Heart left ventricle (tissue), 16 donors: Measurements from ENCODE around the gene BFSP2. TPM values are rescaled to one million over a fixed set of nuclear protein-coding genes. Genes with fewer than 3 reads are reported as not detected.
"Not testable (repeated sequence)": the region's sequence is repeated elsewhere in the genome, so short reads cannot be mapped to it uniquely, and the experiment has no call there.

Experiments used
- ATAC-seq, 4 donors: fragments of 200-7000 bp; cut with Tn5 transposase; one replicate each; pipeline ENCODE4 v1.9.1; 2020 to 2022; ENCODE audit warnings: moderate library complexity in 4 of 4, mild to moderate bottlenecking in 3 of 4, moderate number of reproducible peaks in 1 of 4
- DNase-seq, 5 donors: peaks; one replicate each; pipeline ENCODE4 v3.0.0-alpha.2; 2020
- H3K27ac ChIP-seq, 12 donors: fragments of 200-600 bp; sonication (generic) in 4 of 12; one replicate each; pipeline versions ENCODE4 v1.5.0 to v1.8.0; 2016 to 2022; ENCODE audit warnings: mild to moderate bottlenecking in 2 of 12
- H3K27me3 ChIP-seq, 9 donors: fragments of 200-600 bp; sonication (generic) in 2 of 9; one replicate each; pipeline versions ENCODE4 v1.5.1 to v1.8.0; 2016 to 2022; ENCODE audit warnings: mild to moderate bottlenecking in 3 of 9
- H3K36me3 ChIP-seq, 9 donors: fragments of 200-600 bp; sonication (generic) in 2 of 9; one replicate each; pipeline versions ENCODE4 v1.5.0 to v1.8.0; 2018 to 2022; ENCODE audit warnings: mild to moderate bottlenecking in 2 of 9
- H3K4me1 ChIP-seq, 12 donors: fragments of 200-600 bp; sonication (generic) in 4 of 12; one replicate each; pipeline versions ENCODE4 v1.5.0 to v1.8.0; 2016 to 2022; ENCODE audit warnings: mild to moderate bottlenecking in 3 of 12
- H3K4me3 ChIP-seq, 12 donors: fragments of 200-600 bp; sonication (generic) in 4 of 12; one replicate each; pipeline versions ENCODE4 v1.5.0 to v1.8.0; 2017 to 2022; ENCODE audit warnings: mild to moderate bottlenecking in 9 of 12, moderate library complexity in 4 of 12
- H3K9me3 ChIP-seq, 12 donors: fragments of 200-600 bp; sonication (generic) in 4 of 12; one replicate each; pipeline versions ENCODE4 v1.5.0 to v1.8.0; 2016 to 2022; ENCODE audit warnings: mild to moderate bottlenecking in 1 of 12
- CTCF ChIP-seq, 12 donors: fragments of 200-600 bp; sonication (generic) in 4 of 12; IDR thresholded peaks; one replicate each; pipeline versions ENCODE4 v1.5.0 to v1.8.0; 2018 to 2022; ENCODE audit warnings: antibody characterized with exemption in 12 of 12, mild to moderate bottlenecking in 5 of 12
- POLR2A ChIP-seq, 2 donors: fragments of 450-650 bp; IDR thresholded peaks; one replicate each; pipeline ENCODE4 v1.6.1; 2017; ENCODE audit warnings: antibody characterized with exemption in 2 of 2, mild to moderate bottlenecking in 2 of 2, moderate library complexity in 2 of 2
- WGBS, 4 donors: extraction: QIAGEN DNeasy Blood & Tissue Kit in 2 of 4; methylation state at CpG; one replicate each; pipeline versions ENCODE4 v1.1.5 to v1.1.7; 2013 to 2018; 5-methylcytosine and 5-hydroxymethylcytosine counted together
- intact Hi-C, 10 donors: fragments of 100-400 bp; cut with DNase I; formaldehyde crosslinking; loops; one replicate each; pipeline versions ENCODE4 v1.11.1 to v1.14.2; 2022
- polyA plus RNA-seq, 2 donors: library from polyadenylated mRNA; stranded (reverse); fragments of 200-250 nt; gene quantifications; one replicate each; pipeline ENCODE4 v1.2.3, GENCODE V29; 2013
- total RNA-seq, 9 donors: library from RNA; depleted of rRNA in 2 of 9; stranded (reverse); fragments of >200 nt in 2 of 9; fragmentation: NEBNext Ultra II Directional in 3 of 9; extraction: Animal tissue kit (Norgen Biotek cat#: 25700) in 3 of 9; gene quantifications; one replicate each; pipeline versions ENCODE4 v1.1.0 to v1.2.4, GENCODE V29; 2016 to 2023
- donor health status: ischemic (EF 13 %, LVEDD 7.1; RV severe dilation, severe dysfunction).
- donor health status: healthy with polysubstance abuse.
- donor health status: DM: no; HTN: yes; CAD: no.
- donor health status: DM: no; HTN: no; CAD: no.
- donor health status: ischemic (EF 25% LVEDD 6.9; RV normal size, moderate dysfunction).
- donor health status: ischemic (EF 25% LVEDD 5.7; RV mildly dilated, moderate dysfunction).
- donor health status: healthy.
- donor health status: DM: yes; HTN: yes; CAD: no.
- donor health status: ischemic (EF 35%, LVEDD 5.7; RV mildly dilated, moderate dysfunction).
- donor health status: nonischemic (EF 11% LVEDD 7.7; RV severe dilation, severe dysfunction).
- donor health status: DM: yes; HTN: yes; CAD: no.
- donor health status: PGD.
- donor health status: ischemic (EF 29% LVEDD 5.4; RV normal size, mild dysfunction).
- donor health status: nonischemic (EF 23%, LVEDD 6.1; RV moderate dilation, normal function).

The BFSP2 gene
- total and polyA plus RNA-seq, 11 donors = not detected

GRCh38 chr3:133492159-133492741, 92.4 kb downstream of the BFSP2 start:
- Histone ChIP-seq H3K4me3 (no peak overlapping the region), H3K27ac (no peak overlapping the region), H3K4me1 (no peaks in the 10 kb centered on the region), H3K27me3 (no peaks in the 10 kb centered on the region), H3K9me3 (peaks cover 0 to under 1% (median 0%) of the 10 kb centered on the region in 12 donors), H3K36me3 (no peaks in the 10 kb centered on the region)
- 81 to 94% (median 91%) methylated on average over 6 of the region's 6 CpGs for WGBS, 4 donors
- ATAC-seq (no peak), DNase-seq (no peak)
- TF ChIP-seq POLR2A (IDR thresholded peaks at IDR 0.05) = no peak
- no peak for TF ChIP-seq CTCF (IDR thresholded peaks at IDR 0.05)
- intact Hi-C loops = no loop called here

- no peak overlapping the region for H3K27ac ChIP-seq
- no peaks in the 10 kb centered on the region for H3K9me3 ChIP-seq
- no peak for ATAC-seq
- no peak for TF ChIP-seq POLR2A (IDR thresholded peaks at IDR 0.05)
- TF ChIP-seq CTCF (IDR thresholded peaks at IDR 0.05) = peak in 5 of 12 donors; percentile 9 to 31 (median 17)
- no peak overlapping the region for H3K4me3 ChIP-seq
- H3K27me3 ChIP-seq = no peaks in the 10 kb centered on the region
- H3K4me1 ChIP-seq = no peaks in the 10 kb centered on the region
- H3K36me3 ChIP-seq = no peaks in the 10 kb centered on the region
- DNase-seq = no peak
- WGBS, 4 donors = 55 to 63% (median 62%) methylated on average over 5 to 6 of the region's 6 CpGs
- intact Hi-C loops = no loop called here
Observed at GRCh38 chr3:133494469-133494868, 94.6 kb downstream of the BFSP2 start.

- H3K4me1 ChIP-seq = peaks cover 0 to 15% (median 0%) of the 10 kb centered on the region in 12 donors
- H3K9me3 ChIP-seq, H3K27ac ChIP-seq, H3K27me3 ChIP-seq, H3K36me3 ChIP-seq, H3K4me3 ChIP-seq, ATAC-seq, DNase-seq: not testable (repeated sequence)
- 96 to 100% (median 100%) methylated on average over 1 of the region's 2 CpGs for WGBS, 4 donors
- intact Hi-C loops = loop anchor here in 1 of 10 donors (10.0 kb wide), 1 partner anchor 62 kb away; no protein-coding TSS in a partner anchor
Observed at GRCh38 chr3:133502542-133502941, 102.7 kb downstream of the BFSP2 start.

GRCh38 chr3:133503409-133503808, 103.6 kb downstream of the BFSP2 start:
- Histone ChIP-seq H3K9me3 (no peaks in the 10 kb centered on the region), H3K27me3 (no peaks in the 10 kb centered on the region), H3K4me1 (peaks cover 0 to 15% (median 0%) of the 10 kb centered on the region in 12 donors), H3K27ac (no peak overlapping the region), H3K4me3 (no peak overlapping the region), H3K36me3 (no peaks in the 10 kb centered on the region)
- ATAC-seq (no peak), DNase-seq (no peak)
- 0 to 100% (median 43%) methylated on average over 1 of the region's 1 CpG for WGBS, 4 donors
- intact Hi-C loops = loop anchor here in 1 of 10 donors (10.0 kb wide), 1 partner anchor 61 kb away; no protein-coding TSS in a partner anchor
- TF ChIP-seq POLR2A (IDR thresholded peaks at IDR 0.05) (no peak), CTCF (IDR thresholded peaks at IDR 0.05) (no peak)

- Histone ChIP-seq H3K27me3 (no peaks in the 10 kb centered on the region), H3K4me1 (peaks cover 0 to 15% (median 0%) of the 10 kb centered on the region in 12 donors), H3K27ac (no peak overlapping the region), H3K36me3 (no peaks in the 10 kb centered on the region), H3K9me3 (no peaks in the 10 kb centered on the region), H3K4me3 (no peak overlapping the region)
- no peak for DNase-seq
- no peak for ATAC-seq
- 85 to 91% (median 89%) methylated on average over 4 of the region's 4 CpGs for WGBS, 4 donors
- TF ChIP-seq CTCF (IDR thresholded peaks at IDR 0.05) (no peak), POLR2A (IDR thresholded peaks at IDR 0.05) (no peak)
- intact Hi-C loops = loop anchor here in 1 of 10 donors (10.0 kb wide), 1 partner anchor 60 kb away; no protein-coding TSS in a partner anchor
Observed at GRCh38 chr3:133504736-133505135, 104.9 kb downstream of the BFSP2 start.
